HG02763 (cell line): ENCODE data around the gene MYCBP.
"Not testable (repeated sequence)": the region's sequence is repeated elsewhere in the genome, so short reads cannot be mapped to it uniquely, and the experiment has no call there.

Source experiments
- ATAC-seq: cut with Tn5 transposase; IDR thresholded peaks from one replicate; pipeline ENCODE4 v1.9.1; 2021; ENCODE audit warnings: mild to moderate bottlenecking, moderate library complexity; ENCODE audit not compliant: unreplicated experiment

The MYCBP gene

GRCh38 chr1:38870996-38871395, 2.2 kb downstream of the MYCBP start:
- ATAC-seq, result no peak

GRCh38 chr1:38867208-38867607, 5.9 kb downstream of the MYCBP start:
- no peak for ATAC-seq

DNA sequence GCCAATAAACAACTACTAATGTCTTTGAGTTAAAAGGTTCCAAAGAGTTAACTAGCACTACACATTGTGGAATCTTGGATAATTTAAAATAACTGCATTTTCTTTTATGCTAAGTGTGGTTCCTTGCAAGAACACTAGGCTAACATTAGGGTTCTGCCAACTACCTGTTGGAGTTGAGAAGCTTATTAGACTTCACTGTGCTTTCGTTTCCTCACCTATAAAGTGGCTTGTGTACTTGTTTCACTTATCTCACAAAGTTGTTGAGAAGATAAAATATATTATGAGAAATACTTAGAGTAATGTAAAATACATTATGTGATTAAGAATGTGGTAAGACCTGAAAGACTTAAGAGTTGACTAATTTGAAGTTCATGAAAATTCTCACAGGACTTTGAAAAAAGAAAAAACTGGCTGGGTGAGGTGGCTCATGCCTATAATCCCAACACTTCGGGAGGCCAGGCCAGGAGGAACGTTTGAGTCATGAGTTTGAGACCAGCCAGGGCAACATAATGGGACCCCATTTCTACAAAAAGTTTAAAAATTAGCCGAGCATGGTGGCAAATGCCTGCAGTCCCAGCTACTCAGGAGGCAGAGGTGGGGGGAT, 7.9 kb downstream of the MYCBP start:
- ATAC-seq, result no peak

GRCh38 chr1:38860454-38860795, 12.7 kb downstream of the MYCBP start:
- ATAC-seq, result no peak

GRCh38 chr1:38859561-38860453, 13.3 kb downstream of the MYCBP start, which contains the start of gene RRAGC:
Gene RRAGC (minus strand): TSS chr1:38859772. CDS start chr1:38859646, 126 bp downstream.
- ATAC-seq, result peak; percentile 93

- peak; percentile 23 for ATAC-seq
Observed at GRCh38 chr1:38858833-38859560, 14.2 kb downstream of the MYCBP start.

- no peak for ATAC-seq
Observed at GRCh38 chr1:38852780-38853179, 20.4 kb downstream of the MYCBP start.

GRCh38 chr1:38848071-38848470, 25.1 kb downstream of the MYCBP start:
- no peak for ATAC-seq

- ATAC-seq, result no peak
Observed at GRCh38 chr1:38846210-38846609, 26.9 kb downstream of the MYCBP start.

DNA sequence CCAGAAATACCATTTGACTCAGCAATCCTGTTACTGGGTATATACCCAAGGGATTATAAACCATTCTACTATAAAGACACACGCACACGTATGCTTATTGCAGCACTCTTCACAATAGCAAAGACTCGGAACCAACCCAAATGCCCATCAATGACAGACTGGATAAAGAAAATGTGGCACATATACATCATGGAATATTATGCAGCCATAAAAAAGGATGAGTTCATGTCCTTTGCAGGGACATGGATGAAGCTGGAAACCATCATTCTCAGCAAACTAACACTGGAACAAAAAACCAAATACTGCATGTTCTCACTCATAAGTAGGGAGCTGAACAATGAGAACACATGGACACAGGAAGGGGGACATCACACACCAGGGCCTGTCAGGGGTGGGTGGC, 28.1 kb downstream of the MYCBP start:
- not testable (repeated sequence) for ATAC-seq

GRCh38 chr1:38840281-38840680, 32.9 kb downstream of the MYCBP start:
- ATAC-seq, result no peak

DNA sequence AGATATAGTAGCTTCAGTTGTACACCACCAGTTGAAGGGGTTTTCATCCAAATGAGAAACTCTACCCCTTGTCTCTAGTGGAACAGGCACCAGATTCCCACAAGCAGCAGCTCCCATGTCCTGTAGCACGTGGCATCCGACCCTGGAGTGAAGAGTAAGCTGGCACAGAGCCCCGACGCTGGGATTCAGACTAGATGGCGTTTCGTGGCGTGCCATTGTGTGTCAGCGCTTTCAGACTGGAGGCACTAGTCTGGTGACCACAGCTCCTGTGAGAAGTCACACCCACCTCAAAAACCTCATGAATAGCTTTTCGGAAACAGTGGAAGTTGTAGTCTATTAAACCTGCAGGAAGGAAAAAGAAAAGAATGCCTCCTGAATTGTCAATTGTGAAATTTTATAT, 33.8 kb downstream of the MYCBP start:
- no peak for ATAC-seq

DNA sequence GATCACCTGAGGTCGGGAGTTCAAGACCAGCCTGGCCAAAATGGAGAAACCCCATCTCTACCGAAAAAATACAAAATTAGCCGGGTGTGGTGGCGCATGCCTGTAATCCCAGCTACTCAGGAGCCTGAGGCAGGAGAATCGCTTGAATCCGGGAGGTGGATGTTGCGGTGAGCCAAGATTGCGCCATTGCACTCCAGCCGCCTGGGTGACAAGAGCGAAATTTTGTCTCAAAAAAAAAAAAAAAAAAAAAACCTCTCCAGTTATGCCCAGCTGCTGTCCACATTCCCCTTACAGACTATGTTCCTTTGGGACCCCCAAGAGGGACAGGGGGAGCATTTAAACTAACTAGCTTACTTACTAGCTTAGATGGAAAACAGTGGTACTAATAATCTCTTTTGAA, 36.8 kb downstream of the MYCBP start:
- not testable (repeated sequence) for ATAC-seq

- ATAC-seq, result no peak
Observed at GRCh38 chr1:38834937-38835827, 38.0 kb downstream of the MYCBP start.

- no peak for ATAC-seq
Observed at GRCh38 chr1:38834221-38834782, 38.8 kb downstream of the MYCBP start.

GRCh38 chr1:38833146-38833545, 40.0 kb downstream of the MYCBP start:
- ATAC-seq, result no peak

GRCh38 chr1:38832370-38832734, 40.8 kb downstream of the MYCBP start:
- ATAC-seq, result no peak

DNA sequence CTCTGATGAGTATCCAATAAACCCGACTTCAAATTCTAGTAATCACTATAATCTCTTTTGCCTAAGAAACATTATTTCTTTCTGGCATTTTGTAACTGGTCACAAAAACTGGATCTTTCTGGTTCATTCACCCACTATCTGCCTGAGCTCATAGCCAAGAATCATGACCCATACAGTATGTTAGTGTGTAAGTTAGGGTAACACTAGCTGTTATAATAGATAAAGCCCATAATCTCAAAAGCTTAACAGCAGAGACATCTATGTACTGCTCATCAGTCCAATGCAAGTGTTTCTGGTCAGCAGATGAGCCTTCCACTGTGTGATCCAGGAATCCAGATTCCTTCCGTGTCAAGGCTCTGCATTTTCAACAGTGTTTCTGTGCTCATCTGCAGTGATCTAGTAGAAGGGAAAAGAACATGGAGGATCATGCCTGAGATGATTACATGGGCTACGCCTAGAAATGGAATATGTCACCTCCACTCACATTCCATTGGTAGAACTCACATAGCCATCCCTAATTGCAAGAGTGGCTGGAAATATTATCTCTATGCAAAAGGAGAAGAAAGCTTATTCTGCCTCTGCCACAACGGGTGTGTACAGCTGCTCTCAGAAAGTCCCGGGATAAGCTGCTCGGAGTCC, 41.3 kb downstream of the MYCBP start:
- no peak for ATAC-seq

- ATAC-seq, result no peak
Observed at GRCh38 chr1:38829368-38829767, 43.8 kb downstream of the MYCBP start.

DNA sequence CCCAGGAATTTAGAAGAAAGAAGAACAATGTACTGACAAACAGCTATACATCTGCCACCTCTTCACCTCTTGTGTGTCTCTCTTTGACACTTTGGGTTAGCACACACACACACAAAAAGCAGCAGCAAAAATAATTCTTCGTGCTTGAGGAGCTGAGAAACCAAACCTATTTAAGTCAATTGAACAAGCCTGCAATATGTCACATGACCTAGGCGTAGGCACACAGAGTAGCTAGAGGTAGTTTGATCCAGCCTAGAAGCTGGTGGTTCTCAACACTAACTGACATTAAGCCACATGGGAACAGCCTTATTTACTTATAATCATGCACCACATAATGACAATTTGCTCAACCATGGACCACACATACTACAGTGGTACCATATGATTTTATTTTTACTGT, 45.8 kb downstream of the MYCBP start:
- no peak for ATAC-seq
